CD4-positive, alpha-beta T cell treated with Interleukin-10 for 1 hour (primary cell): ENCODE data around the gene KCNIP4.
"Not testable (repeated sequence)": the region's sequence is repeated elsewhere in the genome, so short reads cannot be mapped to it uniquely, and the experiment has no call there.

ENCODE experiments used
- DNase-seq: peaks from one replicate; pipeline ENCODE4 v3.0.0-alpha.2; 2020

KCNIP4 gene

GRCh38 chr4:21451032-21451431 is 497.5 kb downstream of the KCNIP4 start:
- no peak for DNase-seq

- DNase-seq = no peak
Measured at GRCh38 chr4:21450331-21450730, 498.2 kb downstream of the KCNIP4 start.

- no peak for DNase-seq
Measured at GRCh38 chr4:21447301-21448054, 501.1 kb downstream of the KCNIP4 start.

- no peak for DNase-seq
Measured at GRCh38 chr4:21420166-21420565, 528.4 kb downstream of the KCNIP4 start.

GRCh38 chr4:21415728-21416127 is 532.8 kb downstream of the KCNIP4 start:
- no peak for DNase-seq

GRCh38 chr4:21413807-21414370 is 534.7 kb downstream of the KCNIP4 start:
- DNase-seq = no peak

- DNase-seq = no peak
Measured at GRCh38 chr4:21411086-21411485, 537.5 kb downstream of the KCNIP4 start.

- no peak for DNase-seq
Measured at GRCh38 chr4:21410372-21410771, 538.2 kb downstream of the KCNIP4 start.

GRCh38 chr4:21387683-21388082 is 560.9 kb downstream of the KCNIP4 start:
- DNase-seq = no peak

- no peak for DNase-seq
Measured at GRCh38 chr4:21386166-21386780, 562.3 kb downstream of the KCNIP4 start.

- no peak for DNase-seq
Measured at GRCh38 chr4:21385706-21386105, 562.9 kb downstream of the KCNIP4 start.

- no peak for DNase-seq
Measured at GRCh38 chr4:21384609-21385008, 564.0 kb downstream of the KCNIP4 start.

GRCh38 chr4:21380861-21381260 is 567.7 kb downstream of the KCNIP4 start:
- no peak for DNase-seq

- DNase-seq = no peak
Measured at GRCh38 chr4:21377046-21377445, 571.5 kb downstream of the KCNIP4 start.

- DNase-seq = no peak
Measured at GRCh38 chr4:21376176-21376575, 572.4 kb downstream of the KCNIP4 start.

GRCh38 chr4:21374641-21375368 is 573.8 kb downstream of the KCNIP4 start:
- no peak for DNase-seq

- no peak for DNase-seq
Measured at GRCh38 chr4:21367567-21367966, 581.0 kb downstream of the KCNIP4 start.

- DNase-seq = no peak
Measured at GRCh38 chr4:21366840-21367239, 581.7 kb downstream of the KCNIP4 start.

- DNase-seq = no peak
Measured at GRCh38 chr4:21366312-21366711, 582.3 kb downstream of the KCNIP4 start.

- no peak for DNase-seq
Measured at GRCh38 chr4:21363701-21364100, 584.9 kb downstream of the KCNIP4 start.

- DNase-seq = not testable (repeated sequence)
Measured at GRCh38 chr4:21352354-21352753, 596.2 kb downstream of the KCNIP4 start.

- no peak for DNase-seq
Measured at GRCh38 chr4:21347142-21347541, 601.4 kb downstream of the KCNIP4 start.

GRCh38 chr4:21327976-21328700 is 620.4 kb downstream of the KCNIP4 start:
- DNase-seq = no peak
